Heart left ventricle (tissue), 16 donors: ENCODE measurements around the gene GPR135. TPM values are rescaled to one million over a fixed set of nuclear protein-coding genes. Genes with fewer than 3 reads are reported as not detected.

Source experiments
- ATAC-seq, 4 donors: fragments of 200-7000 bp; cut with Tn5 transposase; one replicate each; pipeline ENCODE4 v1.9.1; 2020 to 2022; ENCODE audit warnings: moderate library complexity in 4 of 4, mild to moderate bottlenecking in 3 of 4, moderate number of reproducible peaks in 1 of 4
- DNase-seq, 5 donors: peaks; one replicate each; pipeline ENCODE4 v3.0.0-alpha.2; 2020
- H3K27ac ChIP-seq, 12 donors: fragments of 200-600 bp; sonication (generic) in 4 of 12; one replicate each; pipeline versions ENCODE4 v1.5.0 to v1.8.0; 2016 to 2022; ENCODE audit warnings: mild to moderate bottlenecking in 2 of 12
- H3K27me3 ChIP-seq, 9 donors: fragments of 200-600 bp; sonication (generic) in 2 of 9; one replicate each; pipeline versions ENCODE4 v1.5.1 to v1.8.0; 2016 to 2022; ENCODE audit warnings: mild to moderate bottlenecking in 3 of 9
- H3K36me3 ChIP-seq, 9 donors: fragments of 200-600 bp; sonication (generic) in 2 of 9; one replicate each; pipeline versions ENCODE4 v1.5.0 to v1.8.0; 2018 to 2022; ENCODE audit warnings: mild to moderate bottlenecking in 2 of 9
- H3K4me1 ChIP-seq, 12 donors: fragments of 200-600 bp; sonication (generic) in 4 of 12; one replicate each; pipeline versions ENCODE4 v1.5.0 to v1.8.0; 2016 to 2022; ENCODE audit warnings: mild to moderate bottlenecking in 3 of 12
- H3K4me3 ChIP-seq, 12 donors: fragments of 200-600 bp; sonication (generic) in 4 of 12; one replicate each; pipeline versions ENCODE4 v1.5.0 to v1.8.0; 2017 to 2022; ENCODE audit warnings: mild to moderate bottlenecking in 9 of 12, moderate library complexity in 4 of 12
- H3K9me3 ChIP-seq, 12 donors: fragments of 200-600 bp; sonication (generic) in 4 of 12; one replicate each; pipeline versions ENCODE4 v1.5.0 to v1.8.0; 2016 to 2022; ENCODE audit warnings: mild to moderate bottlenecking in 1 of 12
- POLR2A ChIP-seq, 2 donors: fragments of 450-650 bp; IDR thresholded peaks; one replicate each; pipeline ENCODE4 v1.6.1; 2017; ENCODE audit warnings: antibody characterized with exemption in 2 of 2, mild to moderate bottlenecking in 2 of 2, moderate library complexity in 2 of 2
- WGBS, 4 donors: extraction: QIAGEN DNeasy Blood & Tissue Kit in 2 of 4; methylation state at CpG; one replicate each; pipeline versions ENCODE4 v1.1.5 to v1.1.7; 2013 to 2018; 5-methylcytosine and 5-hydroxymethylcytosine counted together
- intact Hi-C, 10 donors: fragments of 100-400 bp; cut with DNase I; formaldehyde crosslinking; loops; one replicate each; pipeline versions ENCODE4 v1.11.1 to v1.14.2; 2022
- polyA plus RNA-seq, 2 donors: library from polyadenylated mRNA; stranded (reverse); fragments of 200-250 nt; gene quantifications; one replicate each; pipeline ENCODE4 v1.2.3, GENCODE V29; 2013
- total RNA-seq, 9 donors: library from RNA; depleted of rRNA in 2 of 9; stranded (reverse); fragments of >200 nt in 2 of 9; fragmentation: NEBNext Ultra II Directional in 3 of 9; extraction: Animal tissue kit (Norgen Biotek cat#: 25700) in 3 of 9; gene quantifications; one replicate each; pipeline versions ENCODE4 v1.1.0 to v1.2.4, GENCODE V29; 2016 to 2023
- TF ChIP-seq, protein P1 (sequence below), 12 donors: fragments of 200-600 bp; sonication (generic) in 4 of 12; IDR thresholded peaks; one replicate each; pipeline versions ENCODE4 v1.5.0 to v1.8.0; 2018 to 2022; ENCODE audit warnings: antibody characterized with exemption in 12 of 12, mild to moderate bottlenecking in 5 of 12
- donor health status: ischemic (EF 13 %, LVEDD 7.1; RV severe dilation, severe dysfunction).
- donor health status: healthy with polysubstance abuse.
- donor health status: DM: no; HTN: yes; CAD: no.
- donor health status: DM: no; HTN: no; CAD: no.
- donor health status: ischemic (EF 25% LVEDD 6.9; RV normal size, moderate dysfunction).
- donor health status: ischemic (EF 25% LVEDD 5.7; RV mildly dilated, moderate dysfunction).
- donor health status: healthy.
- donor health status: DM: yes; HTN: yes; CAD: no.
- donor health status: ischemic (EF 35%, LVEDD 5.7; RV mildly dilated, moderate dysfunction).
- donor health status: nonischemic (EF 11% LVEDD 7.7; RV severe dilation, severe dysfunction).
- donor health status: DM: yes; HTN: yes; CAD: no.
- donor health status: PGD.
- donor health status: ischemic (EF 29% LVEDD 5.4; RV normal size, mild dysfunction).
- donor health status: nonischemic (EF 23%, LVEDD 6.1; RV moderate dilation, normal function).

GPR135 gene
- total and polyA plus RNA-seq, 11 donors: 0.84 to 2.7 (median 2.1) TPM

DNA sequence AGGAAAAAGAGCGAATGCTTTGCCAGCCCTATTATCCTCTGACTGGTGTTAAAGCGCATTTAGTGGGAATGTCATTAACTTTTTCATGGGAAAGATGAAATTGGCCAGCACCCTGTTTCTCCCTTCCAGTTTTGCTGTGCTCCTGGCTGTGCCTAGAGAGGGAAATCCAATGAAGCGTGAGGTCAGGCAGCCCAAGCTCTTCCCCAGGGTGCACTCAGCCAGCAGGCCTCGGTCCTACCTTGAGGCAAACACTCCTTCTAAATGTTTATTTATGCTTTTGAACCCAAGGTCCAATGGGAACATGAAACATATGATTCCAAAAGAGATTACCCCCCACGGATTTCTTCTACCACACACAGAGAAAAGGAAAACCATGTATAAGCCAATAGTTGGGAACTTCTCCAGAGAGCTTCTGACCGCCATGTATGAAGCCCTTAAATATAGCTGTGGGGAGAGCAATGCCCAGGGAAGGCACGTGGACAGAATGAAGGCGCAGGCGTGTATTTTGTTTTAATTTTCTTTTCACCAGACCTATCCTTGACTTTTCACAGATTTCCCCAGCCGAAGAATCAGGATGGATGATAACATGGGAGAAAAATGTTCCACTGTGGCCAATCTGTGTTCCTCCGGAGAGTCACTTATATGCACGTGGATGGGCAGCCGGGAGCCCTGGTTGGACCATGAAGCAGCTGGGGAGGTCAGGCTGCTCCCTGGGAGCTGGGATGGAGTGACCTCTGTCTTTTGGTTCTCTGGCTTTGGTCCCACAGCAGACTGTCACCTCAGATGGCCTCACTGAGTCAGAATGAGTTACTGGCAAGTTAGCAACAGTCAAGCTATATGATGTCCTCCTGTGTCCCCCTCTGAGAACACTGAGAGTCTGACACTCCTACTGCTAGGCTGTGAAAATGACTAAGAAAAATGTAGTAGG lies 37.3 kb downstream of the GPR135 start:
- WGBS, 4 donors: 57 to 65% (median 62%) methylated on average over 13 of the region's 13 CpGs

DNA sequence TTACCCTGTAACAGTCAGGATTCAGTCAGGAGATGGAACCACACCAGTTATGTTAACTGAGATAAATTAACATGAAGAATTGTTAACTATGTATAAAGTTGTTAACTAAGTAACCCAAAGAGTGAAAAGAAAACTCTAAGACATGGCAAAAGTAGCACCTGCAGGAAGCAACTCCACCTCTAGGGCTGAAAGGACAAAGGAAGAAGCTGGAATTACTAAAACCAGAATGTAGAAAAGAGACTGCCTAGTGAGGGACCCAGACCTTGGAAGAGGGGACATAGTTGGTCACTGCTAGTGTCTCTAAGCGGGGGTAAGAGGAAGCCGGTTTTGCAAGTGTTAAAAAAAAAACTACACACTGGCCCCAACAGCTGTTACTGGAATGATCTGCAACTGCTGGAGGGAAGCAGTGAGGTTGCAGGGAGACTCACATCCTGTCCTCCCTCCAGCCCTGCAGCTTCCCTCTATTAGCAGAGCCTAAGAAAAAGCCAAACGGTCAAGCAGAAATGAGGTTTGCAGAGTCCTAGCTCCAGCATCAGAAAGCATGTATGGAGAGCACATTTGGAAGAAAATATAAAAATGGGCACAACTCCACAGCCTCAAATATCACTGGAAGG lies 39.8 kb downstream of the GPR135 start:
- intact Hi-C loops: loop anchor here (5.0 to 10.0 kb wide), 11 partner anchors 51 to 298 kb away; partner anchors contain the start of gene DAAM1 (in 6 of the 10)
- Histone ChIP-seq H3K27me3 (no peaks in the 10 kb centered on the region), H3K4me3 (no peak overlapping the region), H3K4me1 (peaks cover 0 to 79% (median 46%) of the 10 kb centered on the region in 12 donors), H3K27ac (peak overlapping the region in 11 of 12 donors; percentile 25 to 64 (median 55)), H3K36me3 (no peaks in the 10 kb centered on the region), H3K9me3 (no peaks in the 10 kb centered on the region)
- TF ChIP-seq, protein P1, sequence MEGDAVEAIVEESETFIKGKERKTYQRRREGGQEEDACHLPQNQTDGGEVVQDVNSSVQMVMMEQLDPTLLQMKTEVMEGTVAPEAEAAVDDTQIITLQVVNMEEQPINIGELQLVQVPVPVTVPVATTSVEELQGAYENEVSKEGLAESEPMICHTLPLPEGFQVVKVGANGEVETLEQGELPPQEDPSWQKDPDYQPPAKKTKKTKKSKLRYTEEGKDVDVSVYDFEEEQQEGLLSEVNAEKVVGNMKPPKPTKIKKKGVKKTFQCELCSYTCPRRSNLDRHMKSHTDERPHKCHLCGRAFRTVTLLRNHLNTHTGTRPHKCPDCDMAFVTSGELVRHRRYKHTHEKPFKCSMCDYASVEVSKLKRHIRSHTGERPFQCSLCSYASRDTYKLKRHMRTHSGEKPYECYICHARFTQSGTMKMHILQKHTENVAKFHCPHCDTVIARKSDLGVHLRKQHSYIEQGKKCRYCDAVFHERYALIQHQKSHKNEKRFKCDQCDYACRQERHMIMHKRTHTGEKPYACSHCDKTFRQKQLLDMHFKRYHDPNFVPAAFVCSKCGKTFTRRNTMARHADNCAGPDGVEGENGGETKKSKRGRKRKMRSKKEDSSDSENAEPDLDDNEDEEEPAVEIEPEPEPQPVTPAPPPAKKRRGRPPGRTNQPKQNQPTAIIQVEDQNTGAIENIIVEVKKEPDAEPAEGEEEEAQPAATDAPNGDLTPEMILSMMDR (IDR thresholded peaks at IDR 0.05): peak in 1 of 12 donors; percentile 13
- no peak for TF ChIP-seq POLR2A (IDR thresholded peaks at IDR 0.05)
- 38 to 56% (median 44%) methylated on average over 3 of the region's 3 CpGs for WGBS, 4 donors
- ATAC-seq (peak in 3 of 4 donors; percentile 48 to 67 (median 65)), DNase-seq (peak in 3 of 5 donors; percentile 52 to 70 (median 58))

More for the DNA sequence above, 37.3 kb downstream of the GPR135 start:
- peaks cover 0 to 66% (median 36%) of the 10 kb centered on the region in 12 donors for H3K4me1 ChIP-seq
- ATAC-seq (peak; percentile 53 to 80 (median 80)), DNase-seq (peak; percentile 77 to 87 (median 81))
- H3K36me3 ChIP-seq: no peaks in the 10 kb centered on the region
- no peaks in the 10 kb centered on the region for H3K27me3 ChIP-seq
- H3K9me3 ChIP-seq: no peaks in the 10 kb centered on the region
- H3K4me3 ChIP-seq: no peak overlapping the region
- no peak for TF ChIP-seq POLR2A (IDR thresholded peaks at IDR 0.05)
- peak overlapping the region; percentile 13 to 79 (median 63) for H3K27ac ChIP-seq
- intact Hi-C loops: loop anchor here (1.0 to 10.0 kb wide), 12 partner anchors 53 to 301 kb away; partner anchors contain the start of gene DAAM1 (in 6 of the 10)

DNA sequence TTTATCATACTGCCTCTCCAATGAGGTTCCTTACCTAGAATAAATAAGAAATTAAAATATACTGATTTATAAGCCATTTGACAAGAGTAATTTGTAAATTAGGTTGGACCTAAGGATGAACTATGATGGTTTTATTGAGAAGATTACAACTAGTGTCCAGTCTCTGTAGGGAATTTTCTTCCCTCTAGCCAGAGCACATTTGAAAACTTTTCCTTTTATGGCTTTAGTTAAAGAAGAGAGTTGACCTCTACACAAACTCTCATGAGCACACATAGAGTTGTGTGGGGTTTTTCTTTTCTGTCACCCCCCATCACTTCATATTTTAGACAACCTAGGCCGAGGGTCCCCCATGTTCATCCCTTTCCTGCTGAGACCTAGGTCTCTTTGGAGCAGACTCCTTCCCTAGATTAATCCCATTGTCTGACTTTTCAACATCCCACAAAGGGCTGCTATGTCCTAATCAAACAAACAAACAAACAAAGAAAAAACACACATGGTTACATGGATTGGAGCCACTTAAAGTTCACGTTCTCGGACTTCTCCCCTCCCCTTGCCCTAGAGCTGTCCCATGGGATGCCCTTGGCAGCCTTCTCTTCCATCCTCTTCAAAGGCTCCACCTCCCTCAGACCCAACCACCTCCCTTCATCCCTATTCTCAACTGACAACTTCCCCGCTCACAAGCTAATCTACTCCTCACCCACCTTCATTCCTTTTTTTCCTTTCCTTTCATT lies 40.7 kb downstream of the GPR135 start:
- peak overlapping the region in 11 of 12 donors; percentile 25 to 64 (median 53) for H3K27ac ChIP-seq
- H3K4me3 ChIP-seq: no peak overlapping the region
- no peaks in the 10 kb centered on the region for H3K27me3 ChIP-seq
- TF ChIP-seq, protein P1 (IDR thresholded peaks at IDR 0.05): no peak
- no peak for TF ChIP-seq POLR2A (IDR thresholded peaks at IDR 0.05)
- intact Hi-C loops: loop anchor here (5.0 to 10.0 kb wide), 11 partner anchors 50 to 297 kb away; partner anchors contain the start of gene DAAM1 (in 7 of the 10)
- ATAC-seq (peak in 3 of 4 donors; percentile 59 to 65 (median 61)), DNase-seq (peak; percentile 71 to 80 (median 77))
- H3K9me3 ChIP-seq: no peaks in the 10 kb centered on the region
- WGBS, 4 donors: 26 to 41% (median 30%) methylated on average over 4 of the region's 4 CpGs
- peaks cover 0 to 79% (median 49%) of the 10 kb centered on the region in 12 donors for H3K4me1 ChIP-seq
- no peaks in the 10 kb centered on the region for H3K36me3 ChIP-seq
